HG03045 (cell line): Measurements from ENCODE around the gene SETD2.
"Not testable (repeated sequence)": the region's sequence is repeated elsewhere in the genome, so short reads cannot be mapped to it uniquely, and the experiment has no call there.

Source experiments
- ATAC-seq: cut with Tn5 transposase; IDR thresholded peaks from one replicate; pipeline ENCODE4 v1.9.1; 2021; ENCODE audit warnings: mild to moderate bottlenecking, moderate library complexity; ENCODE audit not compliant: unreplicated experiment

The SETD2 gene

DNA sequence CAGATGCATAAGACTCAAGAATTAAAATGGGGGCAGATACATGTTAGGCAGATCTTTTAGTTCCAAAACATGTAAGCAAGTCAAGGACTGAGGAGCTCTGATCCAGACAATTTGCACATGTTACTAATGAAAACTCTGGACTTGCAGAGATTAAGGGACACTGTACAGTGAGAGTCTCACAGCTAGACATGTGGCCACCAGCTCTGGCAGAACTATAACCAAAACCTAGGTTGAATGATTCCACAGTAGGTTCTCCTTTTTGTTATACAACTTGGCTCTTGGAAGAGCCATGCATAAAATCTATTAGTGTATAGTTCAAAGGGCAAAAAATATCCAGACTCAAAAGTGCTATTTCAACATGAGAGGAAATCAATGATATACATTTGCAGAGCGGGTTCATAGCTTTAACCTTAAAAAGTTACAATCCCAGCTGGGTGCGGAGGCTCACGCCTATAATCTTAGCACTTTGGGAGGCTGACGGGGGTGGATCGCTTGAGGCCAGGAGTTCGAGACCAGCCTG is 61.8 kb downstream of the SETD2 start:
- ATAC-seq = no peak

DNA sequence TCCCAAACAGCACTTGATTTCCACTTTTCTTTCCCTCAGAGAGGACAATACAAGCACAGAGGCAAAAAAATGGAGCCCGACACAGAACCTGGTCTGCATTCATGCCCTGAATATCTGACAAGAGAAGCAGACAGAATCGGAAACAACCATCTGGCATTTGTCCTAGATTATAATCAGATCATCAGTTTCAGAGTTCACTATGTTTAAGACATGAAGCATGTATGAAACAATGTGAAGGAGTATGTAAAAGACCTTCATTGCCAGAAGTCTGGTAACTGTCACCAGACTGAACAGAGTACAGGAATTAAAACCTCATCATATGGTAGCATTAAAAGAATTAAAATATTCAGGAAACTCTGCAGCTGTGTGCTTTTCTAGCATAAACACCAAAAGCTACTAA is 65.0 kb downstream of the SETD2 start:
- no peak for ATAC-seq

DNA sequence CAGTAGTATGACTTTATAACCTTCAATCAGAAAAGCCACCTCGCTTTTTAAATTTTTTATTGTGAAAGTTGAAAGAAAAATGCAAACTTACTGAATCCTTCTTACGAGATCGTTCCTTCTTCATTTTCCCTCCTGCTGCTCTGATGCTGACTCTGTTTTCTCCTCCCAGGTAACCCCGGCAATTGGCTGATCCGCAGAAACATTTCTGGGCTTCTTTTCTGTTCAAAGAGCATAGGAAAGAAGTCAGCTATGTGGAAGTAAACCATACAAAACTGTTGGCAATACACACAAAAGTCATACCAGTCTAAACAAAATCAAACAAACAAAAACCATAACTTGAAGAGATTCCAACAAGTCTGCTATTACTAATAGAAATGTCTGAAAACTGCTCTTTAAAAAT is 66.0 kb downstream of the SETD2 start:
- ATAC-seq = no peak

DNA sequence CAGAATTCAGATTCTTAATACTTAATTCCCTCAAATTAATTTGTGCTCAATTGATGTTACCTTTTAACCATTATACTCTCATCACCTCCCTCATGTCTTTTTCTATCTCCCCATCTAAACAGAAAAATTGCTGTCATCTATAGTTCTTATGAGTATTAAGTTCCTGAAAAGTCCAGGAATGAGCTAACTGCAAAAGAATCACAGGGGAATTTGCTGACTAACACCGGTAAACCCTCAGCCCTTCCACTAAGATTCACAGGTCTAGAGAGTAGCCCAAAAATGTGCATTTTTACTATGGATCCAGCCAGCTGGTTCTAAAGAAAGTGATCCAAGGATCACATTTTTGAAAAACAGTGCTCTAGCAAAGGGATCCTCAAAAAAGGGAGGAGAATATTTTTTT is 67.0 kb downstream of the SETD2 start:
- ATAC-seq = no peak

DNA sequence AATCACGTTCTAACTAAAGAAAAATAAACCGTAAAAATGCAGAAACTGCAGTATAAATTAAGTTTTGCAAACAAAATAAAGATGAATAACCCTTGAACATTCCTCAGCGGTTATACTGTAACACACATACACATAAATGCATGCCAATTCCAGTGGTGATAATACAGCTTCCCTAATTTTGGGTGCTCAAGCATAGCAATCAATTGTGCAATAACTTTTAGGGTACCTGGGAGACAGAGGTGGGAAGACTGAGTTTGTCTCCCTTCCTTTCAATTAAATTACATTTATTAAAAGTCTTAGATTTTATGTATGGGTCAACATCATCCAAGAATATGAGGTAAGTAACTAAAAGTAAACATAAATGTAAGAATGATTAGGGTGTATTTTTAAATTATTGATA is 71.8 kb downstream of the SETD2 start:
- no peak for ATAC-seq

DNA sequence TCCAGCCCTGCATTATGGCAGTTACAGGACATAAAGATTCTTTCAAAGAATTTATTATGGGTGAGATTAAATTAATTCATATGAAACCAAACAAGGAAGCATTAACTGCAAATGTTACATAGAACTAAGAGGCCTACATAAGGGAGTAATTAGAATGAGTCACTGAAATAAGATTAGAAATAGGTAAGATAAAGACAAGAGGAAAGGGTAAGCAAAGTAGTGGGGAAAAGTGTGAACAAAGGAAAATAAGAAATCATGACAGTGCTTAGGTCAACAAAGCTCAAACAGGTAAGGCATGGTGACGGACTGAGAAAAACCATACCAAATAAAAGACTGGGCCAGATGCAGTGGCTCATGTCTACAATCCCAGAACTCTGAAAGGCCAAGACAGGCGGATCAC is 74.3 kb downstream of the SETD2 start:
- ATAC-seq = no peak

DNA sequence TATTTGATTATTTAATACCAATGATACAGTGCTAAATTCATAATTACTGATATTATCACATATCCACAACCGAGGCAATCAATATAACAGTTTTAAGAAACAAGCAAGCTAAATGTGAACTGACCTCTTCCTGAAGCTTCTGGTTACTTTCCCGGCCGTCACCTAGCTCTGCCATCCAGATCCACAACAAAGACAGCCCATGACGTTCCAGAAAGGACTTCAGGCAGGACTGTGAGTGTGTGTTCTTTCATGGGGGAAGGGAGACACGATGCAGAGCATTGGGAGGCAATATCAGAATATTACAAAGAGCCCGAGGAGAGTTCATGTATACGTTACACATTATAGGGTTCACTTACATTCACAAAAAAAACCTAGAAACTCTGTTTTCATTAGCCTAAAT is 77.8 kb downstream of the SETD2 start:
- ATAC-seq = no peak

DNA sequence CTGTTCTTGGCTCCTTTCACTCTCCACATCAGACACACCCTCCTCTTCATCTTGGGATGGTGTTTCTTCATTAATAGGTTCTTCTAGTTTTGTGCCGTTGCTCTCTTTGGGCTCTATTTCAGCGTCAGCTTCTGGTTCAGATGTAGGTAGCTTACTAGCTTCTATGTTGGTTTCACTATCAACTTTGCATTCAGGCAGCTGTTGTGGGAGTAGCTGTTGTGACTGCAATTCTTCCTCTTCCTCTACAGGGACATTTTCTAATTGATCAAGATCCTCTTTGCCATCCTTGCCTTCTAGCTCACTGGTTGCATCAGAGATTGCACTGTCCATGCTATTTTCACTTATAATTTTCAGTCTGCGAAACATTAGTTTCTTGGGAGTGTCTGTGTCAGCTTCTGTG is 80.1 kb downstream of the SETD2 start:
- ATAC-seq = no peak

DNA sequence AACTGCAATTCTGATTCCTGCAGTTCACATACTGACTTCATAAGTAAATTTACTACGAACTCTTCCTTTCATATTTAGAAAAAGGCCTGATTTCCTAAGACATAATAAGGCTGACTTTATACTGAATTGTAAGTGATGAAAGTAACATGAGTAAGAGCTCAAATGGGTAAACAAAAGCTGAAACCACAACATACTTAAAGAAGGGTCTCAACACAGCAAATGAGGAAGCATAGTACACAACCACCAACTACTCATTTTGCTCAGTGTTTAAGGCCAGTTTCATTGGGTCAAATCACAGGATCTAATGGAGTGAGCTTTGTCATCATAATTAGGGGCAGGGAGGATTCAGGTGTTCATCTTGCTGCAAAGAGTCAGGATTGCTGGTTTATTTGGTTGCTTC is 81.4 kb downstream of the SETD2 start:
- ATAC-seq = no peak

DNA sequence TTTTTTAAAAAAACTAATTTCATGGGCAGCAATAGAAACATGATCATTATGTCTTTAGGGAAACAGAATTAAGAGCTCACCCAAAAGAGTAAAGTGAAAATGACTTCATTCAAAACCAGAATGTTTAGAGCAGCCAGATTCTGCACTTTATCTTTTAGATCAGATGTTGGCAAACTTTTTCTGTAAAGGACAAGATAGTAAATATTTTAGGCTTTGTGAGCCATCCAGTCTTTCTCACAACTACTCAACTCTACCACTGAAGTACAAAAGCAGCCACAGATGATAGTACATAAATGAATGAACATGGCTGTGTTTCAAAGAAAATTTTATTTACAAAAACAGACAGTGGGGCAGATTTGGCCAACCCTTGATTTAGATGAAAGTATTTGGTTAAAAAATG is 84.5 kb downstream of the SETD2 start:
- ATAC-seq = no peak

DNA sequence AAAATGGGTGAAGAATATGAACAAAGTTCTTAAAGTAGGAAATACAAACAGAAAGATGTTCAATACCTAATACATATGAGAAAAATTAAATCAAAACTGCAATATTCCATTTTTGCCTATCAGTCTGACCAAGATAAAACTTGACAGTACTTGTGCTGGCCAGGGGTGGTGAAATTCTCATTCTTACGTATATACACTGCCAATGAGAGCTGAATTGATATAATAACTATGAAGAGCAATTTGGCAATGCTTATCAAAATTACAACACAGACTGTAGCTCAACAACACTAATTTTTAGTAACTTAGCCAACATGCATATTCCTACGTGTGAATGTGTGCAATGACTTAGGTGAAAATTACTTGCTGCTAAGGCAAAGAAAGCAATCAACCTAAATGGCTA is 90.2 kb downstream of the SETD2 start:
- ATAC-seq = no peak

DNA sequence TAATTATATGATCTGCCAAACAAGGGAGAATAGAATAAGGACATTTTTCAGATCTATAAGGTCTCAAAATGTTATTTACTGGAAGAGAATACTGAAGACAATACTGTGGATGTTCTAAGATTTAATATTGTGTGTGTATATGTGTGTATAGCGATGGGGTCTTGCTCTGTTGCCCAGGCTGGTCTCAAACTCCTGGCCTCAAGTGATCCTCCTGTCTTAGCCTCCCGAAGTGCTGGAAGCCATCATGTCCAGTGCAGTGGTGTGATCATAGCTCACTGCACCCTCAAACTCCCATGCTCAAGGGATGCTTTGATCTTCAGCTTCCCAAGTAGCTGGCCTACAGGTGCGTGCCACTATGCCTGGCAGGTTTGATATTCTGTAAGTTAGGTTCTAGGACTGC is 93.1 kb downstream of the SETD2 start:
- ATAC-seq = no peak

DNA sequence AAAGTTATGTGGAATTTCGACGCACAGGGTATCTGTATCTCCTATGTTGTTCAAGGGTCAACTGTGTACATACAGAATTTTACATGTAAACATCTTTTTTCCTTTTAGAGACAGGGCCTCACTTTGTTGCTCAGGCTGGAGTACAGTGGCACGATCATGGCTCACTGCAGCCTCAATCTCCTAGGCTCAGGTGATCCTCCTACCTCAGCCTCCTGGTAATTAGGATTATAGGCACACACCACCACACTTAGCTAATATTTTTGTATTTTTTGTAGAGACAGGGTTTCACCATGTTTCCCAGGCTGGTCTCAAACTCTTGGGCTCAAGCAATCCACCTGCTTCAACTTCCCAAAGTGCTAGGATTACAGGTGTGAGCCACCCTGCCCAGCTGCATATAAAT is 97.7 kb downstream of the SETD2 start:
- ATAC-seq = not testable (repeated sequence)

DNA sequence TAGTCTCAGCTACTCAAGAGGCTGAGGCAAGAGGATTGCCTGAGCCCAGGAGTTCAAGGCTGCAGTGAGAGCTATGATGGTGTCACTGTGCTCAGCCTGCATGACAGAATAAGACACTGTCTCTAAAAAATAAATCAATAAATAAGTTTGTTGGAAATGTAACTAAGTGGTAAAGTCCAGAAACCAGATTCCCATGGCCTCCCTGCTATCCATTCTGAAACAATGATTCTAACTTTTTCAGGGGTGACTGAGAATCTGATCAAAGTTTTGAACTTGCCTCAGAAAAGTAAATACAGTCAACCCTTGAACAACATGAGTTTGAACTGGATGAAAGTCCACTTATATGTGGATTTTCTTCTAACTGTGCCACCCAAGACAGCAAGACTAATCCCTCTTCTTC is 98.2 kb downstream of the SETD2 start:
- no peak for ATAC-seq

DNA sequence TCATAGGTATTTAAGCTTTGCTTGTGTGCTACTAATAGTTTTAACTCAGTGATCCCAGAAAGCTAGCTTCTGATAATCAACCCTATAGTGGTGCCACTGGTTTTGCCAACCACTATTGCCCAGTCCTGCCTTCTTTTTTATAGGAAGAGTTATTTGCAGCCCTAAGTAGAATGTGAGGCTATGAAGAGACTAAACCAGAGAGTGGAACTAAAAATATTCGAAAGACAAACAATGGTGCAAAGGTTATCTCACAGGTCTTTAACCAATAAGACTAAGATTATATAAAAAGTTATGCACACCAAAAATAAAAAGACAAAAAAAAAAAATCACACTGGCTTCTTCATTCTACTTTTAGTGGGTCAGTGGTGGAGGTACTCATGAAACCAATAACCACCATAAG is 98.9 kb downstream of the SETD2 start:
- ATAC-seq = no peak

DNA sequence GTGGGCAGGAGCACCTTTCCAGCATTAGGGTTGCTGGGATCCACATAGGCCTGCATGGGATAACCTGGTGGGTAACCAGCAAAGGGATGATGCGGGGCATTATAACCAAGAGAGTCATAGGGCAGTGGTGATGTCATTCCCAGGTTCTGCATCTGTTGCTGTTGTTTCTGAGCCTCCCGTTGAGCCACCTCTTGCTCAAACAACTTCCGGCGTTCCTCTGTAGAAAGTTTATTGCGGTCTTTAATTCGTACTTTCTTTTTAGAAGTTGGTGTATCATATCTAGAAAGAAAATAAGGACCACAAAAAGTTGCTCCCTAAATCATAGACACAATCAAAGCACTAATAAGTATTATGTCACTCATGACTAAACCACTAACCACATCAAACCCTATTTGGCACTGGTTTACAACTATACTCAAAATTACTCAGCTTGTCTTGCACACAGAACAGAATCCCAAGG is 106.7 kb downstream of the SETD2 start:
- no peak for ATAC-seq

DNA sequence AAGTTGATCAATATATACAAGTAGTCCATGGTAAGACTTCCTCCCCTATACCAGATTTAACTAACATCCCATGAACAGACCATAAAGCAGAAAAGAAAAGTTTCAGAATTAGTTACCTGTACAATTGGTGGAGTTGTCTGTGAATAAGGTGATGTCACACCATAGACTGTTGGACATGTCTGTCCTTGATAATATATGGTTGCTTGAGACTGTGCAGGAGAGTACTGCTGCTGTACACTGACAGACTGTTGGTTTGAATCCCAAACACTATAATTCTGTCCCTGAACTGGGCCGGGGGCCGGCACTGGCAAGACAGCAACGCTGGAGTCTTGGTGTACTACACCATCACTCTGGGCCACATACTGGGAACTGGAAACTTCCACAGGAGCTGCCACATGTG is 107.2 kb downstream of the SETD2 start:
- ATAC-seq = no peak

DNA sequence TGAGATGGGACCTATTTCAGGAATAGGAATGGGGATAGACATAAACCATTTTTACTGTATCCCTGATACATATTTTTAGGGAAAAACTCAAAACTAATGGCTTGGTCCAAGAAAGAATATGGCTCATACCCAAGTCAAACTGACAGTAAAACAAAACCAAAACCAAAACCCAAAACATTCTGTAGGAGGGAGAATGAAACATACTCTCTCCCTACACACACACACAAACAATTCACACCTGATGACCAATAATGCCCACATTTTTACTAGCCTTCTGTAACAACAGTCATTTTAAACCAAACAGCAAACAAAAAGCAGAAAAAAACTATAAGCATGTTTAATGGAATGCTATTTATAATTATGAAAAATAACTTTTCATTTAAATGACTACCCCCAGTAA is 109.5 kb downstream of the SETD2 start:
- ATAC-seq = no peak

DNA sequence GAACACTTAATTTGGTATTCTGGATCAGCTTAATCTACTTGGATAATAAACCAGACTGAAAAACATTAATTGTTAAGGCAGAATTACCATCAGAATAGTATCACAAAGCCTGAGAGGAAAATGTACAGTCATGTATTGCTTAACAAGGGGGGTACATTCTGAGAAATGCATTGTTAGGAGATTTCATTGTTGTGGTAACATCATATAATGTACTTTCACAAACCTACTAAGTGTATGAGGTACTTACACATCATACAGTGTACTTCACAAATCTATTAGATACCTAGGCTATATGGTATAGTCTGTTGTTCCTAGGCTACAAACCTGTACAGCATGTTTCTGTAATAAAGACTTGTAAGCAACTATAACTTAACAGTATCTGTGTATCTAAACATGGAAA is 116.2 kb downstream of the SETD2 start:
- ATAC-seq = no peak

DNA sequence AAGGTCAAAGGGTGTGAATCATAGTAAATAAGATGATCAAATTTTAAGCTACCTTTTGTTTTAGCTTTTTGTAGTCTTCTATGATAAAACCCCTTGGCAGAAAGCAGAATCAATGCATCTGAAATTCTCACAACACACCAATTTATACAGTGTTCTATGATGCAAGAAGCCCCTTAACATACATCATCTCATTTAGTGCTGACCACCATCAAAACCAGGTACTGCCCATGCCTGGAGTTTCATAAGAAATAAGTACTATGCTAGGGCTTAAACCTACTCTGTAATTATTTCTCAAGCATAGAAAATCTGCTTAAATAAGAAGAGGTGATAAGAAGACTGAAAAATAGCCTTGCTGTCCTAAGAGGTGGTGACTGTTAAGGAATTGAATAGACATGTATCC is 116.8 kb downstream of the SETD2 start:
- no peak for ATAC-seq

DNA sequence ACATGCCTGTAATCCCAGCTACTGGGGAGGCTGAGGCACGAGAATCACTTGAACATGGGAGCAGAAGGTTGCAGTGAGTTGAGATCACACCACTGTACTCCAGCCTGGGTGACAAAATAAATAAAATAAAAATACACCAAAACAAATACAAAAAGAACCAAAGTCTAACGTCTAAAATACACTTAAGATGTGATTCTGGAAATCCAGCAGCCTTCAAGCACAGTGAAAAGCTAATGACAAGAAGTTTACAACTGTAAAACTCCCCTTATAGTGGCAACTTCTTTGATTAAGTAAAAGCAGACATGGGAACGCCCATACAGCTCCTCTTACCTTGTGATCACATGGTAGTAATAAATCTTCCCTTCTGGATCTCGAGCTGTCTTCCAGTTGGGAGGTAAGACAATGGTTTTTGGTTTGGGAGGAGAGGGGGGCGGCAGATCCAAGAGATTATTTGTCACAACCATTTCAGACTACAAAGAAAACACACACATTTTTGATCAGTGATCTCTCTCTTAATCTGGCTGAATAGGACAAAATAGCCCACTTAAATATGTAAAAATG is 121.6 kb downstream of the SETD2 start:
- ATAC-seq = no peak

DNA sequence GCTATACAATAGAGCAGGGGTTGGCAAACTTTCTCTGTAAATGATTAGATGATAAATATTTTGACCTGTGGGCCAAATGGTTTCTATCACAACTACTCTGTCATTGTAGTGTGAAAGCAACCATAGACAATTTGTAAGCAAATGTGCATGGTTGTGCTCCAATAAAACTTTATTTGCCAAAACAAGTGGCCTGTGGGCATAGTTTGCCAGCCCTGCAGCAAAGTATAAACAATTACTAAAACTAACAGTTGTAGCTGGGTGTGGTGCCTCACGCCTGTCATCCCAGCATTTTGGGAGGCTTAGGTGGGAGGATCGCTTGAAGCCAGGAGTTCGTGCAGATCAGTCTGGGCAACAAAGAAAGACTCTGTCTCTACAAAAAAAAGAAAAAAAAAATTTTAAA is 122.8 kb downstream of the SETD2 start:
- no peak for ATAC-seq

DNA sequence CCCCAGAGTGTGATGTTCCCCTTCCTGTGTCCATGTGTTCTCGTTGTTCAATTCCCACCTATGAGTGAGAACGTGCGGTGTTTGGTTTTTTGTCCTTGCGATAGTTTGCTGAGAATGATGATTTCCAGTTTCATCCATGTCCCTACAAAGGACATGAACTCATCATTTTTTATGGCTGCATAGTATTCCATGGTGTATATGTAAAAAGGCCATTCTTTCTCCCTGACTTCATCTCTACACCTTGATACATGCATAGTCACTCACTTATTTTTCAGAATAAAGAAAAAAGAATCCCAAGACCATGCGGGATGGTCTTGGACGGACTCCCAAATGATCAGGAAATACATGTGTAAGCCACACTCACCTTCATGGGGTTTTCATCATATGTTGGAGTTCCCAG is 126.6 kb downstream of the SETD2 start:
- ATAC-seq = not testable (repeated sequence)
